K562 (cell line): ENCODE measurements around the gene ECM1. TPM values are rescaled to one million over a fixed set of nuclear protein-coding genes. Genes with fewer than 3 reads are reported as not detected.
A peak's percentile ranks its signal among the peaks of the same experiment; 100 is the strongest.

Experiments
- ATF1 ChIP-seq, 2 experiments: fragments of 450-650 bp in 1 of 2; IDR thresholded peaks; 2 replicates each; pipeline ENCODE4 v1.6.1; 2016; ENCODE audit warnings: missing compliant biosample characterization in 1 of 2, missing genetic modification characterization in 1 of 2
- CBX5 ChIP-seq: IDR thresholded peaks from 2 replicates; pipeline ENCODE4 v1.6.1; 2014; ENCODE audit warnings: low read depth, borderline replicate concordance
- CSDE1 ChIP-seq, 2 experiments: fragments of 450-650 bp; IDR thresholded peaks; 2 replicates each; pipeline ENCODE4 v1.6.1; 2016; ENCODE audit warnings: mild to moderate bottlenecking in 1 of 2
- DDX20 ChIP-seq: fragments of 450-650 bp; IDR thresholded peaks from 2 replicates; pipeline ENCODE4 v1.6.1; 2016; ENCODE audit warnings: missing genetic modification characterization, low read depth, mild to moderate bottlenecking, missing compliant biosample characterization, moderate library complexity
- FOXK1 ChIP-seq: sonication (generic); formaldehyde crosslinking; IDR thresholded peaks from 2 replicates; pipeline ENCODE4 v1.8.0; 2022; ENCODE audit warnings: missing genetic modification reagents, mild to moderate bottlenecking, borderline replicate concordance
- GABPB2 ChIP-seq: fragments of 250-450 bp; sonication (Bioruptor Pico); conservative IDR thresholded peaks from 2 replicates; pipeline ENCODE4 v1.5.1; 2021; ENCODE audit warnings: mild to moderate bottlenecking
- HES1 ChIP-seq: fragments of 450-650 bp; IDR thresholded peaks from 2 replicates; pipeline ENCODE4 v1.6.1; 2016; ENCODE audit warnings: low read depth, mild to moderate bottlenecking, moderate library complexity
- IRF2 ChIP-seq: sonication (generic); formaldehyde crosslinking; IDR thresholded peaks from 2 replicates; pipeline ENCODE4 v1.8.1; 2022; ENCODE audit warnings: mild to moderate bottlenecking, missing genetic modification reagents
- MBD2 ChIP-seq: sonication (generic); IDR thresholded peaks from 2 replicates; pipeline ENCODE4 v1.6.1; 2016; ENCODE audit warnings: low read depth, borderline replicate concordance
- MCM5 ChIP-seq: fragments of 450-650 bp; IDR thresholded peaks from 2 replicates; pipeline ENCODE4 v1.6.1; 2016; ENCODE audit warnings: low read depth
- MIER1 ChIP-seq: fragments of 450-650 bp; IDR thresholded peaks from 2 replicates; pipeline ENCODE4 v1.6.1; 2016; ENCODE audit warnings: antibody characterized with exemption, mild to moderate bottlenecking, low read depth
- SNIP1 ChIP-seq: fragments of 450-650 bp; IDR thresholded peaks from 2 replicates; pipeline ENCODE4 v1.7.1; 2017; ENCODE audit warnings: low read depth, mild to moderate bottlenecking
- SRSF3 ChIP-seq: fragments of 200-400 bp; formaldehyde crosslinking; IDR thresholded peaks from 2 replicates; pipeline ENCODE4 v1.6.1; 2016; ENCODE audit warnings: mild to moderate bottlenecking, low read length, moderate library complexity; ENCODE audit not compliant: insufficient read depth
- SUPT5H ChIP-seq: fragments of 450-650 bp; IDR thresholded peaks from 2 replicates; pipeline ENCODE4 v1.6.1; 2016
- ZBTB8A ChIP-seq: fragments of 450-650 bp; IDR thresholded peaks from 2 replicates; pipeline ENCODE4 v1.6.1; 2018; ENCODE audit warnings: mild to moderate bottlenecking, moderate library complexity; ENCODE audit not compliant: partially characterized antibody
- ZFP1 ChIP-seq: fragments of 450-650 bp; formaldehyde crosslinking; IDR thresholded peaks from 2 replicates; pipeline ENCODE4 v1.4.0; 2020; ENCODE audit warnings: mild to moderate bottlenecking, mixed read lengths
- ZKSCAN1 ChIP-seq: fragments of 150-350 bp; IDR thresholded peaks from 2 replicates; pipeline ENCODE4 v1.6.1; 2016; ENCODE audit warnings: low read depth, low read length
- ZNF23 ChIP-seq: fragments of 250-450 bp; sonication (Bioruptor Pico); IDR thresholded peaks from 2 replicates; pipeline ENCODE4 v1.4.0; 2020; ENCODE audit warnings: mild to moderate bottlenecking
- polyA plus RNA-seq, 8 experiments: library from polyadenylated mRNA; depleted of rRNA in 4 of 8; stranded (reverse) in 5 of 8; unstranded in 3 of 8; fragments of >200 nt; fragmentation: Nextera tagmentation in 2 of 8; fragmentation: Illumina TruSeq in 1 of 8; extraction: Ambion mirVana in 2 of 8; extraction: Trizol in 1 of 8; gene quantifications; 2 replicates each; pipeline versions ENCODE4 v1.2.1 to v1.2.3, GENCODE V29; 2011 to 2014; ENCODE audit warnings: inconsistent platforms in 1 of 8, missing spikeins in 1 of 8
- total RNA-seq, 7 experiments: library from RNA; depleted of rRNA in 6 of 7; stranded (reverse); fragments of >200 nt in 6 of 7; fragmentation: Illumina TruSeq in 2 of 7; extraction: Trizol in 2 of 7; gene quantifications; 2 replicates each; pipeline versions ENCODE4 v1.2.1 to v1.2.3, GENCODE V29; 2011 to 2021; ENCODE audit warnings: low replicate concordance in 1 of 7
- TF ChIP-seq, protein P1 (sequence below): fragments of 450-650 bp; formaldehyde crosslinking; IDR thresholded peaks from 2 replicates; pipeline ENCODE4 v1.4.0; 2020; ENCODE audit warnings: mild to moderate bottlenecking, moderate library complexity
- TF ChIP-seq, protein P2 (sequence below): fragments of 250-450 bp; sonication (Bioruptor Pico); IDR thresholded peaks from 2 replicates; pipeline ENCODE4 v1.5.0; 2020; ENCODE audit warnings: mild to moderate bottlenecking
- TF ChIP-seq, protein P3 (sequence below): fragments of 250-450 bp; sonication (Bioruptor Pico); IDR thresholded peaks from 2 replicates; pipeline ENCODE4 v1.4.0; 2020; ENCODE audit warnings: mild to moderate bottlenecking, moderate library complexity
- TF ChIP-seq, protein P4 (sequence below): IDR thresholded peaks from 2 replicates; pipeline ENCODE4 v1.6.1; 2011; ENCODE audit not compliant: insufficient read length; ENCODE audit errors: extremely low read depth

Gene ECM1
- total and polyA plus RNA-seq, 9 of the 15 experiments (the other 6 are each of a cell fraction or from before 2014, with no cell fraction given): 6.6 to 52.2 (median 12.8) TPM

- TF ChIP-seq CSDE1 (IDR thresholded peaks at IDR 0.05) (no peak), SUPT5H (peak; percentile 68), MIER1 (peak; percentile 98), ATF1 (CRISPR knock-in tag; IDR thresholded peaks at IDR 0.05) (no peak), ATF1 (tag; IDR thresholded peaks at IDR 0.05) (peak; percentile 22; the same call in 1 of the 2 replicates), DDX20 (tag) (no peak), SNIP1 (no peak), MBD2 (no peak), ZBTB8A (no peak), MCM5 (no peak), CBX5 (no peak), HES1 (0 out of 2 replicates have a peak, but pooled peaks have one; percentile 14), GABPB2 (CRISPR knock-in tag) (no peak), ZFP1 (CRISPR knock-in tag) (no peak), FOXK1 (CRISPR knock-in tag) (no peak), IRF2 (no peak), ZNF23 (CRISPR knock-in tag) (no peak), SRSF3 (no peak), ZKSCAN1 (no peak)
- TF ChIP-seq, protein P1, sequence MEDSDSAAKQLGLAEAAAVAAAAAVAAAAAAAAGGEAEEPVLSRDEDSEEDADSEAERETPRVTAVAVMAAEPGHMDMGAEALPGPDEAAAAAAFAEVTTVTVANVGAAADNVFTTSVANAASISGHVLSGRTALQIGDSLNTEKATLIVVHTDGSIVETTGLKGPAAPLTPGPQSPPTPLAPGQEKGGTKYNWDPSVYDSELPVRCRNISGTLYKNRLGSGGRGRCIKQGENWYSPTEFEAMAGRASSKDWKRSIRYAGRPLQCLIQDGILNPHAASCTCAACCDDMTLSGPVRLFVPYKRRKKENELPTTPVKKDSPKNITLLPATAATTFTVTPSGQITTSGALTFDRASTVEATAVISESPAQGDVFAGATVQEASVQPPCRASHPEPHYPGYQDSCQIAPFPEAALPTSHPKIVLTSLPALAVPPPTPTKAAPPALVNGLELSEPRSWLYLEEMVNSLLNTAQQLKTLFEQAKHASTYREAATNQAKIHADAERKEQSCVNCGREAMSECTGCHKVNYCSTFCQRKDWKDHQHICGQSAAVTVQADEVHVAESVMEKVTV: no peak
- TF ChIP-seq, protein P2, sequence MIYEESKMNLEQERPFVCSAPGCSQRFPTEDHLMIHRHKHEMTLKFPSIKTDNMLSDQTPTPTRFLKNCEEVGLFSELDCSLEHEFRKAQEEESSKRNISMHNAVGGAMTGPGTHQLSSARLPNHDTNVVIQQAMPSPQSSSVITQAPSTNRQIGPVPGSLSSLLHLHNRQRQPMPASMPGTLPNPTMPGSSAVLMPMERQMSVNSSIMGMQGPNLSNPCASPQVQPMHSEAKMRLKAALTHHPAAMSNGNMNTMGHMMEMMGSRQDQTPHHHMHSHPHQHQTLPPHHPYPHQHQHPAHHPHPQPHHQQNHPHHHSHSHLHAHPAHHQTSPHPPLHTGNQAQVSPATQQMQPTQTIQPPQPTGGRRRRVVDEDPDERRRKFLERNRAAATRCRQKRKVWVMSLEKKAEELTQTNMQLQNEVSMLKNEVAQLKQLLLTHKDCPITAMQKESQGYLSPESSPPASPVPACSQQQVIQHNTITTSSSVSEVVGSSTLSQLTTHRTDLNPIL (CRISPR knock-in tag): no peak
- TF ChIP-seq, protein P3, sequence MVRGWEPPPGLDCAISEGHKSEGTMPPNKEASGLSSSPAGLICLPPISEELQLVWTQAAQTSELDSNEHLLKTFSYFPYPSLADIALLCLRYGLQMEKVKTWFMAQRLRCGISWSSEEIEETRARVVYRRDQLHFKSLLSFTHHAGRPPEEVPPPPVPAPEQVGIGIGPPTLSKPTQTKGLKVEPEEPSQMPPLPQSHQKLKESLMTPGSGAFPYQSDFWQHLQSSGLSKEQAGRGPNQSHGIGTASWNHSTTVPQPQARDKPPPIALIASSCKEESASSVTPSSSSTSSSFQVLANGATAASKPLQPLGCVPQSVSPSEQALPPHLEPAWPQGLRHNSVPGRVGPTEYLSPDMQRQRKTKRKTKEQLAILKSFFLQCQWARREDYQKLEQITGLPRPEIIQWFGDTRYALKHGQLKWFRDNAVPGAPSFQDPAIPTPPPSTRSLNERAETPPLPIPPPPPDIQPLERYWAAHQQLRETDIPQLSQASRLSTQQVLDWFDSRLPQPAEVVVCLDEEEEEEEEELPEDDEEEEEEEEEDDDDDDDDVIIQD (CRISPR knock-in tag): no peak
- TF ChIP-seq, protein P4, sequence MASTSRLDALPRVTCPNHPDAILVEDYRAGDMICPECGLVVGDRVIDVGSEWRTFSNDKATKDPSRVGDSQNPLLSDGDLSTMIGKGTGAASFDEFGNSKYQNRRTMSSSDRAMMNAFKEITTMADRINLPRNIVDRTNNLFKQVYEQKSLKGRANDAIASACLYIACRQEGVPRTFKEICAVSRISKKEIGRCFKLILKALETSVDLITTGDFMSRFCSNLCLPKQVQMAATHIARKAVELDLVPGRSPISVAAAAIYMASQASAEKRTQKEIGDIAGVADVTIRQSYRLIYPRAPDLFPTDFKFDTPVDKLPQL: no peak
Measured at GRCh38 chr1:150507912-150508864, at the start of gene ECM1 (continued).
